ENCODE data around the gene ZNF268.

Gene ZNF268

GRCh38 chr12:133203344-133204263 is 22.3 kb downstream of the ZNF268 start:
- peaks cover 7% of the 10 kb centered on the region for H3K4me1 Mint-ChIP-seq

GRCh38 chr12:133204264-133204603 is 22.9 kb downstream of the ZNF268 start:
- H3K36me3 Mint-ChIP-seq (ENCODE audit: insufficient read depth): peaks cover 41% of the 10 kb centered on the region
- no peak for DNase-seq (ENCODE audit: low spot score in 2 of 2)
- H3K27me3 Mint-ChIP-seq: no peaks in the 10 kb centered on the region
- peaks cover 24% of the 10 kb centered on the region for H3K9me3 Mint-ChIP-seq
- no peak for ATAC-seq (replicated peaks; ENCODE audit: extremely low read depth, poor library complexity, severe bottlenecking)
- H3K4me3 Mint-ChIP-seq: no peak overlapping the region
- H3K27ac Mint-ChIP-seq (ENCODE audit: low read depth): no peak overlapping the region
- H3K4me1 Mint-ChIP-seq: peaks cover 7% of the 10 kb centered on the region

More at GRCh38 chr12:133203344-133204263, 22.3 kb downstream of the ZNF268 start:
- H3K27ac Mint-ChIP-seq (ENCODE audit: low read depth): peak overlapping the region; percentile 62
- peaks cover 41% of the 10 kb centered on the region for H3K36me3 Mint-ChIP-seq (ENCODE audit: insufficient read depth)
- H3K4me3 Mint-ChIP-seq: peak overlapping the region; percentile 40
- ATAC-seq (replicated peaks; ENCODE audit: extremely low read depth, poor library complexity, severe bottlenecking) (no peak), DNase-seq (ENCODE audit: low spot score in 2 of 2) (no peak)
- peaks cover 23% of the 10 kb centered on the region for H3K9me3 Mint-ChIP-seq
- no peaks in the 10 kb centered on the region for H3K27me3 Mint-ChIP-seq

- H3K36me3 Mint-ChIP-seq (ENCODE audit: insufficient read depth): peaks cover 28% of the 10 kb centered on the region
- no peak for ATAC-seq (replicated peaks; ENCODE audit: extremely low read depth, poor library complexity, severe bottlenecking)
- DNase-seq (ENCODE audit: low spot score in 2 of 2): no peak
- H3K27me3 Mint-ChIP-seq: no peaks in the 10 kb centered on the region
- H3K9me3 Mint-ChIP-seq: peaks cover 9% of the 10 kb centered on the region
- H3K27ac Mint-ChIP-seq (ENCODE audit: low read depth): no peak overlapping the region
- no peak overlapping the region for H3K4me3 Mint-ChIP-seq
- H3K4me1 Mint-ChIP-seq: no peaks in the 10 kb centered on the region
These were observed 25.1 kb downstream of the ZNF268 start for GRCh38 chr12:133206390-133206789.

GRCh38 chr12:133215724-133216123 is 34.4 kb downstream of the ZNF268 start:
- peaks cover 21% of the 10 kb centered on the region for H3K27me3 Mint-ChIP-seq
- H3K4me1 Mint-ChIP-seq: no peaks in the 10 kb centered on the region
- H3K4me3 Mint-ChIP-seq: no peak overlapping the region
- no peak overlapping the region for H3K27ac Mint-ChIP-seq (ENCODE audit: low read depth)
- no peak for ATAC-seq (replicated peaks; ENCODE audit: extremely low read depth, poor library complexity, severe bottlenecking)
- DNase-seq (ENCODE audit: low spot score in 2 of 2): no peak
- H3K36me3 Mint-ChIP-seq (ENCODE audit: insufficient read depth): peaks cover 2% of the 10 kb centered on the region
- H3K9me3 Mint-ChIP-seq: peaks cover 42% of the 10 kb centered on the region

GRCh38 chr12:133217219-133217618 is 35.9 kb downstream of the ZNF268 start:
- Mint-ChIP-seq H3K9me3 (peaks cover 37% of the 10 kb centered on the region), H3K27me3 (peaks cover 21% of the 10 kb centered on the region), H3K4me1 (no peaks in the 10 kb centered on the region), H3K4me3 (no peak overlapping the region), H3K27ac (ENCODE audit: low read depth) (no peak overlapping the region), H3K36me3 (ENCODE audit: insufficient read depth) (peaks cover 2% of the 10 kb centered on the region)
- no peak for DNase-seq (ENCODE audit: low spot score in 2 of 2)
- ATAC-seq (replicated peaks; ENCODE audit: extremely low read depth, poor library complexity, severe bottlenecking): no peak

- H3K27ac Mint-ChIP-seq (ENCODE audit: low read depth): no peak overlapping the region
- DNase-seq (ENCODE audit: low spot score in 2 of 2) (no peak), ATAC-seq (replicated peaks; ENCODE audit: extremely low read depth, poor library complexity, severe bottlenecking) (no peak)
- peaks cover 2% of the 10 kb centered on the region for H3K36me3 Mint-ChIP-seq (ENCODE audit: insufficient read depth)
- peaks cover 21% of the 10 kb centered on the region for H3K27me3 Mint-ChIP-seq
- no peak overlapping the region for H3K4me3 Mint-ChIP-seq
- H3K4me1 Mint-ChIP-seq: no peaks in the 10 kb centered on the region
- H3K9me3 Mint-ChIP-seq: peaks cover 30% of the 10 kb centered on the region
These were observed 39.2 kb downstream of the ZNF268 start for GRCh38 chr12:133220521-133220920.

DNA sequence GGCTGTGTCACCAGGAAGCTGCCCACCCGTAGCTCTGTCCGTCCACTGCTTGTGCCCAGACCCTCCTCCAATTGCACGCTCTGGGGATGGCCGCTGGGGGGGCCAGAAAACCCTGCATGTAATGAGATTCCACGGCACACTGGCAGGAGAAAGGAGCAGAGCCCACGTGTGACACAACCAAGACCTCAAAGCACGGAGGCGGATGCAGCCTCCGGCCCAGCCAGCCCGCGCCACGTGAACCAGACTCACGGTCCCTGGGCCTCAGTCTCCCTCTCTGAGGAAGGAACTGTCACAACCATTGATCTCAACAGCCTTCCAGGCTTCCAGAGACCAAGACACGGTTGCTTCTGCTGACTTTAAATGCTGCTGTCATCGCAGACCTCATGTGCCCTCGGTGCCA is 39.9 kb downstream of the ZNF268 start:
- DNase-seq (ENCODE audit: low spot score in 2 of 2) (no peak), ATAC-seq (replicated peaks; ENCODE audit: extremely low read depth, poor library complexity, severe bottlenecking) (no peak)
- Mint-ChIP-seq H3K4me3 (no peak overlapping the region), H3K4me1 (no peaks in the 10 kb centered on the region), H3K27me3 (peaks cover 21% of the 10 kb centered on the region), H3K27ac (ENCODE audit: low read depth) (no peak overlapping the region), H3K36me3 (ENCODE audit: insufficient read depth) (peaks cover 2% of the 10 kb centered on the region), H3K9me3 (peaks cover 30% of the 10 kb centered on the region)

- peaks cover 21% of the 10 kb centered on the region for H3K27me3 Mint-ChIP-seq
- H3K4me3 Mint-ChIP-seq: no peak overlapping the region
- peaks cover 30% of the 10 kb centered on the region for H3K9me3 Mint-ChIP-seq
- DNase-seq (ENCODE audit: low spot score in 2 of 2): no peak
- H3K4me1 Mint-ChIP-seq: no peaks in the 10 kb centered on the region
- H3K36me3 Mint-ChIP-seq (ENCODE audit: insufficient read depth): peaks cover 2% of the 10 kb centered on the region
- no peak overlapping the region for H3K27ac Mint-ChIP-seq (ENCODE audit: low read depth)
- no peak for ATAC-seq (replicated peaks; ENCODE audit: extremely low read depth, poor library complexity, severe bottlenecking)
These were observed 40.9 kb downstream of the ZNF268 start for GRCh38 chr12:133222211-133222610.

GRCh38 chr12:133225527-133225926 is 44.2 kb downstream of the ZNF268 start:
- ATAC-seq (replicated peaks; ENCODE audit: extremely low read depth, poor library complexity, severe bottlenecking) (no peak), DNase-seq (ENCODE audit: low spot score in 2 of 2) (no peak)
- no peaks in the 10 kb centered on the region for H3K36me3 Mint-ChIP-seq (ENCODE audit: insufficient read depth)
- no peaks in the 10 kb centered on the region for H3K4me1 Mint-ChIP-seq
- H3K9me3 Mint-ChIP-seq: peaks cover 24% of the 10 kb centered on the region
- no peak overlapping the region for H3K4me3 Mint-ChIP-seq
- H3K27ac Mint-ChIP-seq (ENCODE audit: low read depth): no peak overlapping the region
- H3K27me3 Mint-ChIP-seq: peaks cover 23% of the 10 kb centered on the region

GRCh38 chr12:133226690-133227089 is 45.4 kb downstream of the ZNF268 start:
- ATAC-seq (replicated peaks; ENCODE audit: extremely low read depth, poor library complexity, severe bottlenecking) (no peak), DNase-seq (ENCODE audit: low spot score in 2 of 2) (no peak)
- H3K4me1 Mint-ChIP-seq: no peaks in the 10 kb centered on the region
- H3K9me3 Mint-ChIP-seq: peaks cover 24% of the 10 kb centered on the region
- no peak overlapping the region for H3K4me3 Mint-ChIP-seq
- H3K27ac Mint-ChIP-seq (ENCODE audit: low read depth): no peak overlapping the region
- peaks cover 31% of the 10 kb centered on the region for H3K27me3 Mint-ChIP-seq
- no peaks in the 10 kb centered on the region for H3K36me3 Mint-ChIP-seq (ENCODE audit: insufficient read depth)

- Mint-ChIP-seq H3K36me3 (ENCODE audit: insufficient read depth) (no peaks in the 10 kb centered on the region), H3K27ac (ENCODE audit: low read depth) (no peak overlapping the region), H3K27me3 (peaks cover 31% of the 10 kb centered on the region), H3K4me1 (no peaks in the 10 kb centered on the region), H3K4me3 (no peak overlapping the region), H3K9me3 (peaks cover 24% of the 10 kb centered on the region)
- ATAC-seq (replicated peaks; ENCODE audit: extremely low read depth, poor library complexity, severe bottlenecking): no peak
- DNase-seq (ENCODE audit: low spot score in 2 of 2): no peak
These were observed 46.1 kb downstream of the ZNF268 start for GRCh38 chr12:133227281-133227852.

- ATAC-seq (replicated peaks; ENCODE audit: extremely low read depth, poor library complexity, severe bottlenecking): no peak
- H3K27ac Mint-ChIP-seq (ENCODE audit: low read depth): no peak overlapping the region
- no peaks in the 10 kb centered on the region for H3K4me1 Mint-ChIP-seq
- peaks cover 31% of the 10 kb centered on the region for H3K27me3 Mint-ChIP-seq
- peaks cover 25% of the 10 kb centered on the region for H3K9me3 Mint-ChIP-seq
- DNase-seq (ENCODE audit: low spot score in 2 of 2): no peak
- H3K36me3 Mint-ChIP-seq (ENCODE audit: insufficient read depth): peaks cover 2% of the 10 kb centered on the region
- no peak overlapping the region for H3K4me3 Mint-ChIP-seq
These were observed 49.7 kb downstream of the ZNF268 start for GRCh38 chr12:133231001-133231400.

- no peaks in the 10 kb centered on the region for H3K4me1 Mint-ChIP-seq
- ATAC-seq (replicated peaks; ENCODE audit: extremely low read depth, poor library complexity, severe bottlenecking) (no peak), DNase-seq (ENCODE audit: low spot score in 2 of 2) (no peak)
- H3K27me3 Mint-ChIP-seq: peaks cover 31% of the 10 kb centered on the region
- H3K9me3 Mint-ChIP-seq: peaks cover 25% of the 10 kb centered on the region
- no peak overlapping the region for H3K4me3 Mint-ChIP-seq
- peaks cover 2% of the 10 kb centered on the region for H3K36me3 Mint-ChIP-seq (ENCODE audit: insufficient read depth)
- no peak overlapping the region for H3K27ac Mint-ChIP-seq (ENCODE audit: low read depth)
These were observed 51.7 kb downstream of the ZNF268 start for GRCh38 chr12:133233006-133233405.

Measured in central memory CD8-positive, alpha-beta T cell (primary cell).